Spleen (tissue), 11 donors: ENCODE results near the gene MOGAT2. TPM values are rescaled to one million over a fixed set of nuclear protein-coding genes. Genes with fewer than 3 reads are reported as not detected.

ENCODE experiments used
- DNase-seq: peaks from one replicate; pipeline ENCODE4 v3.0.0-alpha.2; 2020
- H3K27ac ChIP-seq, 8 donors: fragments of 200-600 bp; sonication (generic) in 7 of 8; 1 replicate in 4 of 8; 2 replicates in 4 of 8; pipeline versions ENCODE4 v1.5.0 to v1.8.0; 2016 to 2021; ENCODE audit warnings: inconsistent platforms in 4 of 8, mild to moderate bottlenecking in 4 of 8, moderate library complexity in 1 of 8
- H3K27me3 ChIP-seq, 7 donors: fragments of 200-600 bp; sonication (generic) in 6 of 7; replicated peaks in 1 of 7; 1 replicate in 4 of 7; 2 replicates in 3 of 7; pipeline versions ENCODE4 v1.5.0 to v1.8.0; 2016 to 2021; ENCODE audit warnings: inconsistent platforms in 3 of 7, mild to moderate bottlenecking in 1 of 7
- H3K36me3 ChIP-seq, 6 donors: fragments of 200-600 bp; sonication (generic) in 5 of 6; 1 replicate in 4 of 6; 2 replicates in 2 of 6; pipeline versions ENCODE4 v1.5.0 to v1.8.0; 2016 to 2021; ENCODE audit warnings: inconsistent platforms in 2 of 6
- H3K4me1 ChIP-seq, 6 donors: fragments of 200-600 bp; sonication (generic) in 5 of 6; 1 replicate in 3 of 6; 2 replicates in 3 of 6; pipeline versions ENCODE4 v1.5.0 to v1.8.0; 2016 to 2021; ENCODE audit warnings: inconsistent platforms in 3 of 6
- H3K4me3 ChIP-seq, 8 donors: fragments of 200-600 bp; sonication (generic) in 7 of 8; 1 replicate in 4 of 8; 2 replicates in 4 of 8; pipeline versions ENCODE4 v1.5.0 to v1.8.0; 2016 to 2021; ENCODE audit warnings: inconsistent platforms in 4 of 8, mild to moderate bottlenecking in 4 of 8, moderate library complexity in 2 of 8
- H3K9me3 ChIP-seq, 8 donors: fragments of 200-600 bp; sonication (generic) in 7 of 8; 1 replicate in 4 of 8; 2 replicates in 4 of 8; pipeline versions ENCODE4 v1.5.0 to v1.8.0; 2016 to 2021; ENCODE audit warnings: inconsistent platforms in 4 of 8
- CTCF ChIP-seq, 11 experiments: fragments of 200-600 bp in 7 of 11; fragments of 450-650 bp in 4 of 11; sonication (generic) in 4 of 11; IDR thresholded peaks in 8 of 11; conservative IDR thresholded peaks in 3 of 11; 1 replicate in 7 of 11; 2 replicates in 4 of 11; pipeline versions ENCODE4 v1.4.0 to v1.8.0; 2016 to 2021; ENCODE audit warnings: antibody characterized with exemption in 11 of 11, inconsistent platforms in 4 of 11, mild to moderate bottlenecking in 1 of 11
- POLR2A ChIP-seq, 3 donors: fragments of 450-650 bp; IDR thresholded peaks; one replicate each; pipeline ENCODE4 v1.5.1; 2017; ENCODE audit warnings: antibody characterized with exemption in 3 of 3, mild to moderate bottlenecking in 1 of 3
- POLR2AphosphoS5 ChIP-seq, 3 donors: sonication (generic); formaldehyde crosslinking; IDR thresholded peaks; one replicate each; pipeline ENCODE4 v1.5.1; 2017; ENCODE audit warnings: antibody characterized with exemption in 3 of 3
- WGBS, 5 donors: extraction: QIAGEN DNeasy Blood & Tissue Kit in 3 of 5; methylation state at CpG; one replicate each; pipeline versions ENCODE4 v1.1.5 to v1.1.7; 2013 to 2018; 5-methylcytosine and 5-hydroxymethylcytosine counted together
- intact Hi-C: fragments of 100-400 bp; cut with DNase I; formaldehyde crosslinking; loops from one replicate; pipeline ENCODE4 v1.15.0; 2023; ENCODE audit warnings: low total_unique reads
- polyA plus RNA-seq, 3 donors: library from polyadenylated mRNA; stranded (reverse); fragments of 200-250 nt; gene quantifications; one replicate each; pipeline ENCODE4 v1.2.1, GENCODE V29; 2013
- total RNA-seq, 7 donors: library from RNA; depleted of rRNA in 3 of 7; stranded (reverse); fragments of >200 nt in 3 of 7; fragmentation: NEBNext Ultra II Directional in 4 of 7; extraction: Animal tissue kit (Norgen Biotek cat#: 25700) in 4 of 7; gene quantifications; one replicate each; pipeline versions ENCODE4 v1.1.0 to v1.2.1, GENCODE V29; 2016 to 2021
- donor health status: healthy with polysubstance abuse.
- donor health status: DM: no; HTN: no; CAD: no; lungs with moderate emphysema.
- donor health status: DM: no; HTN: no; CAD: no.
- donor health status: Bipolar disorder and iron deficiency.
- donor health status: healthy.
- donor health status: DM: no; HTN: no; CAD: no.
- donor health status: DM: yes; HTN: yes; CAD: no.

MOGAT2 gene
- total and polyA plus RNA-seq, 10 donors, result 0.03 to 0.23 (median 0.21) TPM; not detected in 6

- Histone ChIP-seq H3K27ac (no peak overlapping the region), H3K27me3 (no peaks in the 10 kb centered on the region), H3K9me3 (no peaks in the 10 kb centered on the region), H3K4me1 (peaks cover 0 to 15% (median 2%) of the 10 kb centered on the region in 6 donors), H3K4me3 (no peak overlapping the region), H3K36me3 (no peaks in the 10 kb centered on the region)
- WGBS, 5 donors, result 80 to 88% (median 83%) methylated on average over 9 of the region's 9 CpGs
- no peak for TF ChIP-seq POLR2A (IDR thresholded peaks at IDR 0.05)
- no peak for TF ChIP-seq POLR2AphosphoS5 (IDR thresholded peaks at IDR 0.05)
- no peak for TF ChIP-seq CTCF (IDR thresholded peaks at IDR 0.05 in 8 of 11, conservative IDR thresholded peaks at IDR 0.05 in 3 of 11)
- no peak for DNase-seq
- intact Hi-C loops, result no loop called here
Observed at GRCh38 chr11:75722669-75723042, 5.0 kb downstream of the MOGAT2 start.

- Histone ChIP-seq H3K27ac (no peak overlapping the region), H3K4me1 (peaks cover 0 to 15% (median 2%) of the 10 kb centered on the region in 6 donors), H3K4me3 (no peak overlapping the region), H3K9me3 (no peaks in the 10 kb centered on the region), H3K27me3 (no peaks in the 10 kb centered on the region), H3K36me3 (no peaks in the 10 kb centered on the region)
- TF ChIP-seq POLR2AphosphoS5 (IDR thresholded peaks at IDR 0.05), result no peak
- no peak for TF ChIP-seq CTCF (IDR thresholded peaks at IDR 0.05 in 8 of 11, conservative IDR thresholded peaks at IDR 0.05 in 3 of 11)
- TF ChIP-seq POLR2A (IDR thresholded peaks at IDR 0.05), result no peak
- intact Hi-C loops, result no loop called here
- 78 to 93% (median 87%) methylated on average over 12 to 13 of the region's 13 CpGs for WGBS, 5 donors
- DNase-seq, result peak; percentile 56
Observed at GRCh38 chr11:75725547-75726320, 8.1 kb downstream of the MOGAT2 start.

GRCh38 chr11:75728992-75729391, 11.4 kb downstream of the MOGAT2 start:
- intact Hi-C loops, result no loop called here
- H3K4me1 ChIP-seq, result no peaks in the 10 kb centered on the region
- no peaks in the 10 kb centered on the region for H3K27me3 ChIP-seq
- TF ChIP-seq POLR2A (IDR thresholded peaks at IDR 0.05) (no peak), POLR2AphosphoS5 (IDR thresholded peaks at IDR 0.05) (no peak), CTCF (IDR thresholded peaks at IDR 0.05 in 8 of 11, conservative IDR thresholded peaks at IDR 0.05 in 3 of 11) (no peak)
- 95 to 100% (median 97%) methylated on average over 2 of the region's 2 CpGs for WGBS, 5 donors
- no peak overlapping the region for H3K27ac ChIP-seq
- H3K9me3 ChIP-seq, result no peaks in the 10 kb centered on the region
- H3K4me3 ChIP-seq, result no peak overlapping the region
- H3K36me3 ChIP-seq, result no peaks in the 10 kb centered on the region
- peak; percentile 4 for DNase-seq

GRCh38 chr11:75731095-75731494, 13.5 kb downstream of the MOGAT2 start:
- no peak for TF ChIP-seq POLR2AphosphoS5 (IDR thresholded peaks at IDR 0.05)
- TF ChIP-seq CTCF (IDR thresholded peaks at IDR 0.05 in 8 of 11, conservative IDR thresholded peaks at IDR 0.05 in 3 of 11), result no peak
- no peak for TF ChIP-seq POLR2A (IDR thresholded peaks at IDR 0.05)
- Histone ChIP-seq H3K9me3 (no peaks in the 10 kb centered on the region), H3K4me1 (no peaks in the 10 kb centered on the region), H3K27ac (no peak overlapping the region), H3K36me3 (no peaks in the 10 kb centered on the region), H3K27me3 (peaks cover 0 to 2% (median 0%) of the 10 kb centered on the region in 7 donors), H3K4me3 (no peak overlapping the region)
- intact Hi-C loops, result no loop called here
- DNase-seq, result no peak
- 89 to 95% (median 92%) methylated on average over 5 of the region's 5 CpGs for WGBS, 5 donors
